WI38 (cell line): Measurements from ENCODE around the gene FMNL2.

Source experiments
- H3K4me3 ChIP-seq: 2 replicates; pipeline ENCODE4 v1.5.1; 2011; ENCODE audit warnings: low read depth, mild to moderate bottlenecking, control low read depth, low read length
- TF ChIP-seq, protein P1 (sequence below): IDR thresholded peaks from 2 replicates; pipeline ENCODE4 v1.5.1; 2012; ENCODE audit warnings: low read depth, mild to moderate bottlenecking, control low read depth, low read length

The FMNL2 gene

DNA sequence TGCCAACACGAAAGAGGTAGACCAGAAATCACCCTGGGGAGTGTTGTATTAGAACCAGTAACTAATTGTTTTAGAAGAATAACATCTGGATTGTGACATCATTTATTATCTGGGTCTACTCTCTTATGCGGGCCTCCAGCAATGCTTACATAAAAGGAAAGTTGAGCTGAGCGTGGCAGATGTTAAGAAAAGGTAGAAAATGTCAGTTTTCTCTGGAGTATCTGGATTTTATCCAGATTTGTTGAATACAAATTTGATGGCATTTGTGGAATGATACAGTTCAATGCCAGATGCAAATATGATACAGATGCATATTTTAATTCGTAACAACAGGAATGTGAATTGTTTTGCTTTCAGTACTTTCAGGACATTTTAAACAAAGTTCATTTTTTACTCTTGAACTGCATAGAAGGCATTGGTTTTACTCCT is 292.0 kb downstream of the FMNL2 start:
- H3K4me3 ChIP-seq = no peak overlapping the region
- TF ChIP-seq, protein P1, sequence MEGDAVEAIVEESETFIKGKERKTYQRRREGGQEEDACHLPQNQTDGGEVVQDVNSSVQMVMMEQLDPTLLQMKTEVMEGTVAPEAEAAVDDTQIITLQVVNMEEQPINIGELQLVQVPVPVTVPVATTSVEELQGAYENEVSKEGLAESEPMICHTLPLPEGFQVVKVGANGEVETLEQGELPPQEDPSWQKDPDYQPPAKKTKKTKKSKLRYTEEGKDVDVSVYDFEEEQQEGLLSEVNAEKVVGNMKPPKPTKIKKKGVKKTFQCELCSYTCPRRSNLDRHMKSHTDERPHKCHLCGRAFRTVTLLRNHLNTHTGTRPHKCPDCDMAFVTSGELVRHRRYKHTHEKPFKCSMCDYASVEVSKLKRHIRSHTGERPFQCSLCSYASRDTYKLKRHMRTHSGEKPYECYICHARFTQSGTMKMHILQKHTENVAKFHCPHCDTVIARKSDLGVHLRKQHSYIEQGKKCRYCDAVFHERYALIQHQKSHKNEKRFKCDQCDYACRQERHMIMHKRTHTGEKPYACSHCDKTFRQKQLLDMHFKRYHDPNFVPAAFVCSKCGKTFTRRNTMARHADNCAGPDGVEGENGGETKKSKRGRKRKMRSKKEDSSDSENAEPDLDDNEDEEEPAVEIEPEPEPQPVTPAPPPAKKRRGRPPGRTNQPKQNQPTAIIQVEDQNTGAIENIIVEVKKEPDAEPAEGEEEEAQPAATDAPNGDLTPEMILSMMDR = no peak

DNA sequence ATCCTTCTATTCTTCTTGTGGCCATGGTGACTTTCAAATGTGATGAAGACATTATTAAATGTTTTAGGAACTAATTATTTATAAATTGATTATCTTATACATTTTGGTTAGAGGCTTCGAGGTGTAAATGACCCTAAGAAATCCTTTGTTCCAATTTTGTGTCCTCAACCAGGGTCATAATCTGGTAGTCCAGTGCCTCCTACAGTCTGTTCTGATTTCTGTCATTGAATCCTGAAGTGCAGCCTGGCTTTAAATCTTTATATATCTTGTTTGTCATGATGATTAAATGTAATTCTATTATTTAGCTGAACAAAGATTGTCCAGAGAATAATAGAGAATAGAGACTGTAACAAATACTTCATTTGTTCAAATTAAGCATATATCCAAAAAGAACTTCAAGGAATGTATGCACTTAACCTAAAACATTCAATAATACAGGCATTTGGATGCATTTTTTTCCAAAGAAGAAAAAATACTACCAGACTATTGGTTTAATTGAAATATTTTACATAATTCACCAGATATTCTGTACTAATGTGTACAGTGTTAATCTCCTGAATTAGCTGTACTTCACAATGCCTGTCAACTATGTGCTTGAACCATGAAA is 292.5 kb downstream of the FMNL2 start:
- no peak overlapping the region for H3K4me3 ChIP-seq
- TF ChIP-seq, protein P1 = peak; percentile 42

DNA sequence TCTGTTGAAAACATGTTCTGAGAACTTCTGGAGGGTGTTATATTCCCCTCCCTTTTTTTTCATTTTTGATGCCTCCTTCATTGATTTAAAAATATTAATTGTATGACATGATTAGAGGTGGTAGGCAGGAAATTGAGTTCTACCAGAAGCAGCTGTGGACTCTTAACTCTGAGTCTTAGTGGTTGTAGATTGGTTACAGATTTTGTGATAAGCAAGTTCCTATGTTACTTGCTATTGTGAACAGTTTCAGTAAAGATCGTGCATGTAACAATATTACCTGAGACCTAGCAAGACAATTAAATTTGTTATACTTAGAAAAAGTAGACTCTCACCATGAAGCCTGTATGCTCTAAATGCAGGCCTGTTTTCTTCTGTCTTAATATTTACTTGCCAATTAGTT is 294.2 kb downstream of the FMNL2 start:
- no peak overlapping the region for H3K4me3 ChIP-seq
- TF ChIP-seq, protein P1 = no peak

DNA sequence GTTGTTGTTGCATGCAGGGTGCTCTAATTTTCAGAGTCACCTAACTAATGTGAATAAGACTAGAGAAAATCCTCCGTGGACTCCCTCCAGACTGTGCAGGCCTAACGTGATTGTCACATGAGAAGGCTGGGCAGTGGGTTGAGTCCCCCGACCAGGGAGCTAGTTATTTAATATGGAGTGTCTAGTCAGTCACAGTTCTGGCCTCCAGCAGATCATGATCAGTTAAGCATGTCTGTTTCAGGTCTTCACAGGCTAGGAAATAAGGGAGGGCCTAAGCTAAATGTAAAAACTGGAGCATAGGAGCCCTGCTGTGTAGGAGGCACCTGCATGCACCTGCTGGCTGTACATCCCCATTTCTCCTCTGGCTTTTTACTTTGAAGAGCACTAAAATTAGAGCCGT is 295.5 kb downstream of the FMNL2 start:
- H3K4me3 ChIP-seq = no peak overlapping the region
- TF ChIP-seq, protein P1 = no peak

DNA sequence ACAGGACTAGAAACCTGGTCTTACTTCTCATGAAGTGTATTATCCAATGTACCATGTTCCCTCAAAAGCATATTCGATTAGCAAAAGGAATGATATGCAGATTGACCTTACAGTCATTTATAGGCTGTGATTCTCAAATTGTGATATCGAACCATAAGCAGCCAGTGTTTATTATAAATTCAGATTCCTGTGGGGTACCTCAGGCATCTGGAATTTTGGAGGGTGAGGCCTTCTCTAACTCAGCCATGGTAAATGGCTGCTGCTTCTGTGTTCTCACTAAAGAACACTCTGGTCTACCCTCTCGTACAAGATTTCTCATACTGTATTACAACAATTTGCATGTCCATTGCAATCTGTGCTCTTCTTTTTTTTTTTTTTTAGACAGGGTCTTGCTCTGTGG is 297.8 kb downstream of the FMNL2 start:
- no peak overlapping the region for H3K4me3 ChIP-seq
- TF ChIP-seq, protein P1 = no peak

DNA sequence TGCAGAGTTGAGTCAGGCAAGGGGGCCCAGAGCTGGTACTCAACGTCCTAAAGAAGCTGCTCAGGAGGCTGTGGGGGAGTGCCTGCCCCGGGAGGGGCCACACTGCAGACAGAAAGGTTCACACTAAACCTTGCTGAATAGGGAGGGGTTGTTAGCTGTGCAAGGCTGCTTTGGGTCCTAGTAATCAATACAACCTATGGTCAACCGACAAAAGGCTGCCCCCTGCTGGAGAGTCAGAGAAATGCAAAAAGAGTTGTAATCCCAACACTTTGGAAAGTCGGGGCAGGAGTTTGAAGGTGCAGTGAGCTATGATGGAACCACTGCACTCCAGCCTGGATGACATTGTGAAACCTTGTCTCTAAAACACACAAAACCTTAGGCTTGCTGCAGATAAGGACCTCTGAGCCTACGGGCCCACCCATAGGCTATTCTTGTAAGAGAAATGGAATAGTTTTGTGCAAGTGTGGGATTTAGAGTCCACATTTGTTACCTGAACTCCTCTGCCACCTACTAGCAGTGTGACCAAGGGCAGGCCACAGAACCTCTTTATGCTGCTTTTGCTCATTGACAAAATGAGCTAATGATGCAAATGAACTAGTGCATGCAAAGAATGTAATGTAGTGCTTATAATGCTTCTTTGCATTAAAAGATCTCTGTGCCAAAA is 300.8 kb downstream of the FMNL2 start:
- TF ChIP-seq, protein P1 = peak; percentile 72
- no peak overlapping the region for H3K4me3 ChIP-seq

DNA sequence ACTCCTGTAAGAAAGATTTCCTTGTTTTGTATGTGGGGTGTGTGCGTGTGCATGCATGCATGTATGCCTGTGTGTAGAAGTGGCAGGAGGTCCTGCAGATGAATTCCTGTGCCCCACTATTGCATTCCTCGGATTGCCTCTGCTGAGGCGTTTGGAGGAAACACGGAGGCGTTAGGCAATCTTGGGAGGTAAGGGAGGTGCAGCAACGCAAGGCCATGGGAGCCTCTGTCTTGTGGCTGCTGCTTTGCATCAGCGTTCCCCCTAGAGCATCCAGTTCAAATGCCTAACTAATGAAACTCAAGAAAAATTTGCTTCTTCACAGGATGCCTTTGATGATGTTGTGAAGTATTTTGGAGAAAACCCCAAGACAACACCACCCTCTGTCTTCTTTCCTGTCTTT is 302.3 kb downstream of the FMNL2 start:
- TF ChIP-seq, protein P1 = no peak
- H3K4me3 ChIP-seq = no peak overlapping the region
